Measurements from ENCODE around the gene TRIO. TPM values are rescaled to one million over a fixed set of nuclear protein-coding genes. Genes with fewer than 3 reads are reported as not detected.

TRIO gene
- polyA plus RNA-seq, 1 of the 3 experiments (the other 2 are of a cell fraction), result 229 TPM

DNA sequence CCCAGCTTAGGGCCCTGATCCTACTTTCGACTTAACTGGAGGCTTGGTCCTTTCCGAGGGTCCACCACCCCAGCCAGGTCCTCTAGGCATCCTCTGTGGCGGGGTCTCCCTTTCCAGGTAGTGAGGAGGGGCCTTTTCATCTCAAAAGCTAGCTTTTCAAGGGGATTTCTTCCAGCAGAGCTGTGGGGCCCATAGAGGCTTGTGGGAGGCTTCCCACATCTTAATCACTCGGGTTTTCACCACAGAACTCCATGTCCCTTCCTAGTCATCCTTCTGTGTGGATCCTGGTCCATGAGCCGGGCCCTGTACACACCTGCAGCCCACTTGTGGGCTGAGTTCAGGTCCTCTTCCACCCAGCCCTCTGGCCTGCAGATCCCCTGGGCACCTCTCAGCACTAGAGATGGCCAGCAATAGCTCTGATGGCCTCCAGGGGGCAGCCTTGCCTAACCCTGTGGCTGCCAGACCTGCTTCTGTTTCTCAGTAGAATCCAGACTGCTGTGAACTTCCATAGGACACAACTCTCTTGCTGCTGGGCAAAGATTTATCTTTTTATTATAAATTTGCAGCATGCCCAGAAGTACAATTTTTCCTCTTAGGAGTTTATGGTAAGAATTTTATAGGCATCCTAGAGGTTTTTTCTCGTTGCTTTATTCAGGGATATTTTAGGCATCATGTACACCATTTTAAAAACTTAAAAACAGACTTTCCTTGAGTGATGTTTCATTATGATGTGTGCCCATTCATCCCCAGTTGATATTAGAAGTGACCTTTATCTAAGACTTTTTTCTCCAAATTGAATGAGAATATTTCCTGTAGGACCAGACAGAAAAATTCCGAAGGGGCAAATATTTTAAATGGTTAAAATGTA, 208.9 kb downstream of the TRIO start:
- no peaks in the 10 kb centered on the region for H3K9me3 ChIP-seq
- H3K9ac ChIP-seq, result no peak overlapping the region
- H3K79me2 ChIP-seq (ENCODE audit: insufficient read depth), result peaks cover 79% of the 10 kb centered on the region
- no peak overlapping the region for H3K4me2 ChIP-seq
- ChIA-PET CTCF (interaction anchor here (0.7 to 3.7 kb wide), 38 partner anchors 8 to 662 kb away, joined by 3 to 42 read pairs (median 4); no protein-coding TSS in a partner anchor), POLR2A (no interaction called here)
- H3K36me3 ChIP-seq (replicated peaks in 1 of 2; ENCODE audit: control insufficient read depth in 1 of 2, insufficient read depth in 2 of 2, low read length in 1 of 2), result peaks cover 35 to 44% of the 10 kb centered on the region in 2 experiments
- H3K4me3 ChIP-seq (ENCODE audit: low read depth in 2 of 2, low read length in 1 of 2), result no peak overlapping the region
- H2AFZ ChIP-seq (ENCODE audit: low read depth), result no peak overlapping the region
- 44% methylated on average over 4 of the region's 7 CpGs for WGBS (ENCODE audit: low lambda C conversion rate)
- TF ChIP-seq SMC3 (IDR thresholded peaks at IDR 0.05; ENCODE audit: low read depth, low read length) (peak; percentile 82), EZH2phosphoT487 (IDR thresholded peaks at IDR 0.05; ENCODE audit: borderline replicate concordance, low read depth) (no peak), MEF2A (IDR thresholded peaks at IDR 0.05; ENCODE audit: borderline replicate concordance, low read depth) (no peak), RFX5 (IDR thresholded peaks at IDR 0.05; ENCODE audit: low read length) (no peak), RAD21 (IDR thresholded peaks at IDR 0.05; ENCODE audit: low read length) (peak; percentile 88)
- TF ChIP-seq, protein P1, sequence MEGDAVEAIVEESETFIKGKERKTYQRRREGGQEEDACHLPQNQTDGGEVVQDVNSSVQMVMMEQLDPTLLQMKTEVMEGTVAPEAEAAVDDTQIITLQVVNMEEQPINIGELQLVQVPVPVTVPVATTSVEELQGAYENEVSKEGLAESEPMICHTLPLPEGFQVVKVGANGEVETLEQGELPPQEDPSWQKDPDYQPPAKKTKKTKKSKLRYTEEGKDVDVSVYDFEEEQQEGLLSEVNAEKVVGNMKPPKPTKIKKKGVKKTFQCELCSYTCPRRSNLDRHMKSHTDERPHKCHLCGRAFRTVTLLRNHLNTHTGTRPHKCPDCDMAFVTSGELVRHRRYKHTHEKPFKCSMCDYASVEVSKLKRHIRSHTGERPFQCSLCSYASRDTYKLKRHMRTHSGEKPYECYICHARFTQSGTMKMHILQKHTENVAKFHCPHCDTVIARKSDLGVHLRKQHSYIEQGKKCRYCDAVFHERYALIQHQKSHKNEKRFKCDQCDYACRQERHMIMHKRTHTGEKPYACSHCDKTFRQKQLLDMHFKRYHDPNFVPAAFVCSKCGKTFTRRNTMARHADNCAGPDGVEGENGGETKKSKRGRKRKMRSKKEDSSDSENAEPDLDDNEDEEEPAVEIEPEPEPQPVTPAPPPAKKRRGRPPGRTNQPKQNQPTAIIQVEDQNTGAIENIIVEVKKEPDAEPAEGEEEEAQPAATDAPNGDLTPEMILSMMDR (IDR thresholded peaks at IDR 0.05), result peak; percentile 95
- H3K27me3 ChIP-seq (ENCODE audit: insufficient read depth), result no peaks in the 10 kb centered on the region
- DNase-seq, result peak; percentile 83
- H3K9me2 ChIP-seq, result no peaks in the 10 kb centered on the region
- peaks cover 93% of the 10 kb centered on the region for H4K20me1 ChIP-seq (ENCODE audit: insufficient read depth)
- peaks cover 6 to 11% of the 10 kb centered on the region in 2 experiments; a peak in 2 of 4 replicates for H3K4me1 ChIP-seq (ENCODE audit: control insufficient read depth in 1 of 2, insufficient read depth in 2 of 2, low read depth in 1 of 2, low read length in 1 of 2)
- peaks cover 31% of the 10 kb centered on the region for H3F3A ChIP-seq (replicated peaks; ENCODE audit: insufficient read depth)
- H3K27ac ChIP-seq (ENCODE audit: low read depth in 2 of 2, low read length in 1 of 2), result no peak overlapping the region

GRCh38 chr5:14353726-14354474, 210.8 kb downstream of the TRIO start:
- Histone ChIP-seq H3K4me2 (no peak overlapping the region), H3K4me1 (ENCODE audit: control insufficient read depth in 1 of 2, insufficient read depth in 2 of 2, low read depth in 1 of 2, low read length in 1 of 2) (peaks cover 11 to 22% of the 10 kb centered on the region in 2 experiments; a peak in 3 of 4 replicates), H3K4me3 (ENCODE audit: low read depth in 2 of 2, low read length in 1 of 2) (no peak overlapping the region), H3K9ac (no peak overlapping the region), H3K36me3 (replicated peaks in 1 of 2; ENCODE audit: control insufficient read depth in 1 of 2, insufficient read depth in 2 of 2, low read length in 1 of 2) (peaks cover 41 to 47% of the 10 kb centered on the region in 2 experiments), H3K79me2 (ENCODE audit: insufficient read depth) (peaks cover 85% of the 10 kb centered on the region), H4K20me1 (ENCODE audit: insufficient read depth) (peaks cover 76% of the 10 kb centered on the region), H3F3A (replicated peaks; ENCODE audit: insufficient read depth) (peaks cover 24% of the 10 kb centered on the region), H3K27me3 (ENCODE audit: insufficient read depth) (no peaks in the 10 kb centered on the region), H3K9me3 (no peaks in the 10 kb centered on the region), H2AFZ (ENCODE audit: low read depth) (no peak overlapping the region), H3K9me2 (no peaks in the 10 kb centered on the region), H3K27ac (ENCODE audit: low read depth in 2 of 2, low read length in 1 of 2) (no peak overlapping the region)
- DNase-seq, result no peak
- 89% methylated on average over 11 of the region's 11 CpGs for WGBS (ENCODE audit: low lambda C conversion rate)
- POLR2A ChIA-PET, result no interaction called here
- CTCF ChIA-PET, result interaction anchor here (0.9 to 13.4 kb wide), 7 partner anchors 11 to 367 kb away, joined by 3 to 168 read pairs (median 4); no protein-coding TSS in a partner anchor
- no peak for TF ChIP-seq GATA2 (CRISPR knock-in tag; IDR thresholded peaks at IDR 0.05)
- no peak for TF ChIP-seq TCF12 (IDR thresholded peaks at IDR 0.05)
- no peak for TF ChIP-seq RAD21 (IDR thresholded peaks at IDR 0.05; ENCODE audit: low read length)
- no peak for TF ChIP-seq ZBTB33 (IDR thresholded peaks at IDR 0.05; ENCODE audit: borderline replicate concordance, low read depth)
- no peak for TF ChIP-seq RFX5 (IDR thresholded peaks at IDR 0.05; ENCODE audit: low read length)
- no peak for TF ChIP-seq CHD2 (IDR thresholded peaks at IDR 0.05; ENCODE audit: low read length, partially characterized antibody)
- TF ChIP-seq, protein P2, sequence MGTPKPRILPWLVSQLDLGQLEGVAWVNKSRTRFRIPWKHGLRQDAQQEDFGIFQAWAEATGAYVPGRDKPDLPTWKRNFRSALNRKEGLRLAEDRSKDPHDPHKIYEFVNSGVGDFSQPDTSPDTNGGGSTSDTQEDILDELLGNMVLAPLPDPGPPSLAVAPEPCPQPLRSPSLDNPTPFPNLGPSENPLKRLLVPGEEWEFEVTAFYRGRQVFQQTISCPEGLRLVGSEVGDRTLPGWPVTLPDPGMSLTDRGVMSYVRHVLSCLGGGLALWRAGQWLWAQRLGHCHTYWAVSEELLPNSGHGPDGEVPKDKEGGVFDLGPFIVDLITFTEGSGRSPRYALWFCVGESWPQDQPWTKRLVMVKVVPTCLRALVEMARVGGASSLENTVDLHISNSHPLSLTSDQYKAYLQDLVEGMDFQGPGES (IDR thresholded peaks at IDR 0.05; ENCODE audit: low read depth, low read length), result no peak
- TF ChIP-seq, protein P1 (IDR thresholded peaks at IDR 0.05), result no peak
- TF ChIP-seq FOXJ3 (CRISPR knock-in tag; IDR thresholded peaks at IDR 0.05), result no peak
- TF ChIP-seq SMC3 (IDR thresholded peaks at IDR 0.05; ENCODE audit: low read depth, low read length), result no peak
- TF ChIP-seq, protein P3, sequence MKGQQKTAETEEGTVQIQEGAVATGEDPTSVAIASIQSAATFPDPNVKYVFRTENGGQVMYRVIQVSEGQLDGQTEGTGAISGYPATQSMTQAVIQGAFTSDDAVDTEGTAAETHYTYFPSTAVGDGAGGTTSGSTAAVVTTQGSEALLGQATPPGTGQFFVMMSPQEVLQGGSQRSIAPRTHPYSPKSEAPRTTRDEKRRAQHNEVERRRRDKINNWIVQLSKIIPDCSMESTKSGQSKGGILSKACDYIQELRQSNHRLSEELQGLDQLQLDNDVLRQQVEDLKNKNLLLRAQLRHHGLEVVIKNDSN (IDR thresholded peaks at IDR 0.05; ENCODE audit: borderline replicate concordance, low read depth), result no peak
- no peak for TF ChIP-seq FOXM1 (IDR thresholded peaks at IDR 0.05; ENCODE audit: low read depth)
- TF ChIP-seq POLR2AphosphoS5 (IDR thresholded peaks at IDR 0.05; ENCODE audit: low read depth, low read length), result no peak
